DMS 273 (cell line): ENCODE results near the gene TXNRD1.
"Not testable (repeated sequence)": the region's sequence is repeated elsewhere in the genome, so short reads cannot be mapped to it uniquely, and the experiment has no call there.

Source experiments
- DNase-seq: peaks from one replicate; lab custom pipeline; 2025; ENCODE audit not compliant: unreplicated experiment; lab: John Stamatoyannopoulos, UW

TXNRD1 gene

GRCh38 chr12:104394086-104394485, 178.5 kb downstream of the TXNRD1 start:
- not testable (repeated sequence) for DNase-seq
